ENCODE measurements around the gene NRF1. TPM values are rescaled to one million over a fixed set of nuclear protein-coding genes. Genes with fewer than 3 reads are reported as not detected.
A peak's percentile ranks its signal among the peaks of the same experiment; 100 is the strongest.

Gene NRF1
- total RNA-seq, 2 donors from 2014 or later = 33.7 to 33.9 TPM

GRCh38 chr7:129777993-129778769, 166.7 kb downstream of the NRF1 start:
- no peak overlapping the region for H3K27ac Mint-ChIP-seq
- peak overlapping the region; percentile 73 for H3K4me3 Mint-ChIP-seq
- no peaks in the 10 kb centered on the region for H3K9me3 ChIP-seq (ENCODE audit: control insufficient read depth, low read length, poor library complexity, severe bottlenecking)
- no peak for DNase-seq
- peaks cover 2% of the 10 kb centered on the region for H3K36me3 Mint-ChIP-seq (ENCODE audit: low read depth)
- ATAC-seq = no peak
- peaks cover 21% of the 10 kb centered on the region for H3K4me1 Mint-ChIP-seq
- peaks cover 38% of the 10 kb centered on the region for H3K27me3 Mint-ChIP-seq

GRCh38 chr7:129778770-129779601, 167.5 kb downstream of the NRF1 start:
- no peak for DNase-seq
- H3K9me3 ChIP-seq (ENCODE audit: control insufficient read depth, low read length, poor library complexity, severe bottlenecking) = peaks cover 4% of the 10 kb centered on the region
- ATAC-seq = no peak
- no peak overlapping the region for H3K27ac Mint-ChIP-seq
- H3K27me3 Mint-ChIP-seq = peaks cover 43% of the 10 kb centered on the region
- H3K4me1 Mint-ChIP-seq = peaks cover 26% of the 10 kb centered on the region
- peaks cover 2% of the 10 kb centered on the region for H3K36me3 Mint-ChIP-seq (ENCODE audit: low read depth)
- peak overlapping the region; percentile 73 for H3K4me3 Mint-ChIP-seq

- DNase-seq (peak in 1 of 3 donors; percentile 31), ATAC-seq (peak; percentile 40)
- no peak overlapping the region for H3K27ac Mint-ChIP-seq
- peaks cover 2% of the 10 kb centered on the region for H3K36me3 Mint-ChIP-seq (ENCODE audit: low read depth)
- peaks cover 45% of the 10 kb centered on the region for H3K27me3 Mint-ChIP-seq
- peaks cover 26% of the 10 kb centered on the region for H3K4me1 Mint-ChIP-seq
- H3K9me3 ChIP-seq (ENCODE audit: control insufficient read depth, low read length, poor library complexity, severe bottlenecking) = peaks cover 4% of the 10 kb centered on the region
- H3K4me3 Mint-ChIP-seq = peak overlapping the region; percentile 72
These were observed 168.2 kb downstream of the NRF1 start for GRCh38 chr7:129779602-129780256.

- peak overlapping the region; percentile 72 for H3K4me3 Mint-ChIP-seq
These were observed 168.9 kb downstream of the NRF1 start for GRCh38 chr7:129780257-129780973.

GRCh38 chr7:129780974-129781927, 169.7 kb downstream of the NRF1 start:
- Mint-ChIP-seq H3K4me1 (peaks cover 38% of the 10 kb centered on the region), H3K27ac (no peak overlapping the region), H3K36me3 (ENCODE audit: low read depth) (peaks cover 2% of the 10 kb centered on the region), H3K27me3 (peaks cover 61% of the 10 kb centered on the region), H3K4me3 (peak overlapping the region; percentile 90)
- DNase-seq (no peak), ATAC-seq (no peak)
- peaks cover 4% of the 10 kb centered on the region for H3K9me3 ChIP-seq (ENCODE audit: control insufficient read depth, low read length, poor library complexity, severe bottlenecking)

More at GRCh38 chr7:129780257-129780973, 168.9 kb downstream of the NRF1 start:
- Mint-ChIP-seq H3K4me1 (peaks cover 30% of the 10 kb centered on the region), H3K27me3 (peaks cover 52% of the 10 kb centered on the region), H3K27ac (no peak overlapping the region), H3K36me3 (ENCODE audit: low read depth) (peaks cover 2% of the 10 kb centered on the region)
- ATAC-seq (peak; percentile 86), DNase-seq (peak; percentile 45 to 67 (median 66))
- H3K9me3 ChIP-seq (ENCODE audit: control insufficient read depth, low read length, poor library complexity, severe bottlenecking) = peaks cover 4% of the 10 kb centered on the region

GRCh38 chr7:129781928-129782817, 170.7 kb downstream of the NRF1 start:
- H3K9me3 ChIP-seq (ENCODE audit: control insufficient read depth, low read length, poor library complexity, severe bottlenecking) = peaks cover 4% of the 10 kb centered on the region
- peaks cover 41% of the 10 kb centered on the region for H3K4me1 Mint-ChIP-seq
- DNase-seq = no peak
- H3K36me3 Mint-ChIP-seq (ENCODE audit: low read depth) = peaks cover 2% of the 10 kb centered on the region
- peak overlapping the region; percentile 76 for H3K27ac Mint-ChIP-seq
- peak overlapping the region; percentile 90 for H3K4me3 Mint-ChIP-seq
- peaks cover 69% of the 10 kb centered on the region for H3K27me3 Mint-ChIP-seq
- no peak for ATAC-seq

GRCh38 chr7:129782818-129783583, 171.5 kb downstream of the NRF1 start:
- peak overlapping the region; percentile 90 for H3K4me3 Mint-ChIP-seq
- H3K27me3 Mint-ChIP-seq = peaks cover 68% of the 10 kb centered on the region
- DNase-seq = no peak
- peaks cover 2% of the 10 kb centered on the region for H3K36me3 Mint-ChIP-seq (ENCODE audit: low read depth)
- peaks cover 38% of the 10 kb centered on the region for H3K4me1 Mint-ChIP-seq
- ATAC-seq = no peak
- peaks cover 4% of the 10 kb centered on the region for H3K9me3 ChIP-seq (ENCODE audit: control insufficient read depth, low read length, poor library complexity, severe bottlenecking)
- peak overlapping the region; percentile 76 for H3K27ac Mint-ChIP-seq

- ATAC-seq = no peak
- H3K4me3 Mint-ChIP-seq = peak overlapping the region; percentile 66
These were observed 172.0 kb downstream of the NRF1 start for GRCh38 chr7:129783584-129783919.

GRCh38 chr7:129784437-129784782, 172.9 kb downstream of the NRF1 start:
- Mint-ChIP-seq H3K36me3 (ENCODE audit: low read depth) (peaks cover 2% of the 10 kb centered on the region), H3K27ac (no peak overlapping the region), H3K4me1 (peaks cover 36% of the 10 kb centered on the region), H3K27me3 (peaks cover 70% of the 10 kb centered on the region), H3K4me3 (no peak overlapping the region)
- ATAC-seq (no peak), DNase-seq (no peak)
- peaks cover 4% of the 10 kb centered on the region for H3K9me3 ChIP-seq (ENCODE audit: control insufficient read depth, low read length, poor library complexity, severe bottlenecking)

More at GRCh38 chr7:129783584-129783919, 172.0 kb downstream of the NRF1 start:
- peaks cover 4% of the 10 kb centered on the region for H3K9me3 ChIP-seq (ENCODE audit: control insufficient read depth, low read length, poor library complexity, severe bottlenecking)
- H3K36me3 Mint-ChIP-seq (ENCODE audit: low read depth) = peaks cover 2% of the 10 kb centered on the region
- no peak overlapping the region for H3K27ac Mint-ChIP-seq
- H3K27me3 Mint-ChIP-seq = peaks cover 63% of the 10 kb centered on the region
- no peak for DNase-seq
- H3K4me1 Mint-ChIP-seq = peaks cover 36% of the 10 kb centered on the region

- DNase-seq (no peak), ATAC-seq (no peak)
- H3K36me3 Mint-ChIP-seq (ENCODE audit: low read depth) = peaks cover 2% of the 10 kb centered on the region
- no peak overlapping the region for H3K27ac Mint-ChIP-seq
- H3K27me3 Mint-ChIP-seq = peaks cover 77% of the 10 kb centered on the region
- peaks cover 36% of the 10 kb centered on the region for H3K4me1 Mint-ChIP-seq
- H3K4me3 Mint-ChIP-seq = peak overlapping the region; percentile 69
- peaks cover 4% of the 10 kb centered on the region for H3K9me3 ChIP-seq (ENCODE audit: control insufficient read depth, low read length, poor library complexity, severe bottlenecking)
These were observed 173.5 kb downstream of the NRF1 start for GRCh38 chr7:129784783-129785684.
